ENCODE data around the gene MT1HL1.

Gene MT1HL1

DNA sequence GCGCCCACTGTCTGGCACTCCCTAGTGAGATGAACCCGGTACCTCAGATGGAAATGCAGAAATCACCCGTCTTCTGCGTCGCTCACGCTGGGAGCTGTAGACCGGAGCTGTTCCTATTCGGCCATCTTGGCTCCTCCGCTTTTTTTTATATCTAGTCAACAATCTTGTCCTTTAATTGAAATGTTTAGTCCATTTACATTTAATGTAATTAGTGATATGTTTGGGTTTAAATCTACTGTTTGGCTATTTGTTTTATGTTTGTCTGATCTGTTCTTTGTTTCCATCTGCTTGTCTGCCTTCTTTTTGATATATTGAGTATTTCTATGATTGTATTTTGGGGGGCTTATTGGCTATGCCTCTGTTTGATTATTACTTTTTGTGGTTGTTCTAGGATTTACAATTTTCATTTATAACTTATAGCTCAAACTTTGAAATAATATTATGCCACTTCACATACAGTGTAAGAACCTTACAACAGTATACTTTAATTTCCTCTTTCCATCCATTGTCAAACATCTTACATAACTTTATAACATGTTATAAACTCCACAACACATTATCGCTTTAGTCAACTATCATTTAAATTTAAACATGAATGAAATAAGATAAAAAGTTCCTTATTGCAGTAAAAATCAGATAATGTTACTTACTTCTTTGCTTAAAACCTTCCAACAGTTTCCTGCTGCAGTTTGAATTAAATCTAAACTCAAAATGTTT lies 21.3 kb upstream of the MT1HL1 start:
- no peak for DNase-seq
- intact Hi-C loops (cut with DNase I) = no loop called here

DNA sequence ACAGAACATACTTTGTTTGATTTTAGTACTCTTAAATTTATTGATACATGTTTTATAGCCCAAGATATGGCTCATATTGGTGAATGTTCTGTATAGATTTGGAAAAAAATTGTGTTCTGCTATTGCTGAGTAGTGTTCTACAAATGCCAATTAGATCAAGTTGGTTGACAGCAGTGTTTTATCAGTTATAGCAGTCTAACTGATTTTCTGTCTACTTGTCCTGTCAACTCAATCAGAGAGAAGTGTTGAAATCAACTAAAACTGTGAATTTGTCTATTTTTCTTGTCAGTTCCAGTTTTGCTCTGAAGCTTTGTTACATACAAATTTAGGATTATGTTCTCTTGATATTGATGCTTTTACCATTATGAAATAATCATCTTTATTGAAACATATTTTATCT lies 14.7 kb upstream of the MT1HL1 start:
- no peak for DNase-seq
- intact Hi-C loops (cut with DNase I) = no loop called here

DNA sequence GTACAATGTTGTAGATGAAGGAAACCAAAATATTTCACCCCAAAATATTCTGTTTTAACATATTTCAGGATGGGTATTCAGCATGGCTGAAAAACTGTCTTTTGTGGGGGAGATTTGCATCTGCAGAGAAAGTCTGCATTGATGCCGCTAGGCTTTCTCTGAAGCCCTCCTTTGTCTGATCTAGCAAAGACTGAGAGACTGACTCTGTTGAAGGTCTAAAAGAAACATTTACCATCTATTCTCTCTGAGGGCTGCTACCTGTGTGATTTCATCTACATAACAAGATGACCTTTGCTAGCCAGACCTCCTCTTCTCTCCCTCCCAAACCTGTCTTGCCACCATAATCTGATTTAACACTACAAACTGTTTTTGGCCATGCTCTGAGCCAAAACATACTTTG lies 12.4 kb upstream of the MT1HL1 start:
- intact Hi-C loops (cut with DNase I) = no loop called here
- no peak for DNase-seq

DNA sequence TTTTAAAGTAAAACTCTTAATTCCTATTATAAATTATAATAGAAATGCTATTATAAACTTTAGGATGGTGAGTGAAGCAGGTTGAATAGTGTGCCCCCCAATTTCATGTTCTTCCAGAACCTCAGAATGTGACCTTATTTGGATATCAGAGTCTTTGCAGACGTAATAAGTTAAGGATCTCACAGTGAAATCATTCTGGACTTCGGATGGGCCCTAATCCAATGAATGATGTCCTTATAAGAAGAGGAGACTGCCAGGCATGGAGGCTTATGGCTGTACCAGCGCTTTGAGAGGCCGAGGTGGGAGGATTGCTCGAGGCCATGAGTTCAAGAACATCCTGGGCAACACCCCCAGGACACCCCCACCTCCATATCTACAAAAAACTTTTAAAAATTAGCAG lies 9.4 kb upstream of the MT1HL1 start:
- intact Hi-C loops (cut with DNase I) = no loop called here

DNA sequence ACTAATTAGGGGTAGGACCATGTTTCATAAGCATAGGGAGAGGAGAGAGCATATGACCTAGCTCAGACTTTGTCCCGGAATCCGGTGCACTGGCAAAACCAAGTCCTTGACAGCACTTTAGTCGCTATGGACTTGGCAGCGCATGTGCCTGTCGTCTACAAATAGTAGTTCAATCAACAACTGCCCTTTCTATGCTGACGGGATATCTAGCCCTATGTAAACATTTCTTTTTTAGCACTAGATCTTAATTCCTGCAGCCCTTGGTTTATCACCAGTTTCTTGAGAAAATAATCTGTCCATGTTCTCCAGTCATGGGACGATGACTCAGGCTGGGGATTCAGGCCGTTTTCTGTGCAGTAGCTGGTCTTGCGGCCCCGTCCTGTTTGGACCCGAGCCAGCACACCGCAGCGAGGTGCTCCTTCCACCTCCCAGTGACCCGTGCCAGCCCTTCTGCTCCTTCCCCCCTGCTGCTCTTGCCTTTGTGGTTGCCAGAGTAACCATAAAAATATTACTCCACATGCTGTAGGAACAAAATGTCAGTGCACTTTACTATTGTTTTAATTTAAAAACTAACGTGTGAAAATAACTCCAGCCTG lies 8.6 kb upstream of the MT1HL1 start:
- intact Hi-C loops (cut with DNase I) = no loop called here
- peak in 2 of 42 donors; percentile 12 to 18 for DNase-seq

More for the DNA sequence above, 9.4 kb upstream of the MT1HL1 start:
- DNase-seq = no peak

DNA sequence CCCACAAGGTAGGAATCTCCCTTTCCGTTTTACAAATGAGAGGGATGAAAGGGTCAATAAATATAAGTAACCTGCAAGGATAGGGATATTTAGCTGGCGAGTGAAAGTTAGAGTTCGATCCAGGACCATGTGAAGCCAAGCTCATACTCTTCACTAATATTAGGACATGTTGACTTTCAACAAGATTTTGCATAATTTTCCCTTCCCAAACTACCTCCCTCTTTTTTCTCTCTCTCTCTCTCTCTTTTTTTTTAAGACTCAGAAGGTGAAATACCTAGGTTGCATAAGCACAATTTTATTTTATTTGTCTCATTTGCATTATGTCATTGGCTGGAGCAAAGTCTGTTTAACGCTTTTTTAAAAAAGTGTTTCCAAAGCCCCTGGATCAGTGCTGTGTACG lies 8.1 kb upstream of the MT1HL1 start:
- no peak for DNase-seq
- intact Hi-C loops (cut with DNase I) = no loop called here

DNA sequence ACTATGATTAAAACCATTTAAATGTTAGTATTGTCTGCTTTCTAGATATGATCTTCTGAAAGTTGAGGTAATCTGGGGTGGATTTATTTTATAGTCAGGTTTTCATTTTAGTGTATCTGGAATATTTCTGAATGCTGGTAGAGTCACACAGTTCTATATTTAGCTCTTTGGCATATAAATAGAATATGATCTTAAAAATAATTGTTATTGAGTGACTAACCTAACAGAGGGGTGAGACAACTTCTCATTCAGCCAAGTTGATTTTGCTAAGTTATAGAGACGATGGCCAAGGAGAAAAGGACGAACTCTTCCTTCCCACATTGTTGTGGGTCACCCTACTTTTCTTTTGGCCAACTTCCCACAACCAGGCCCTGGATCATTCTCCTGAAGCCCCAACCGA lies 7.2 kb upstream of the MT1HL1 start:
- DNase-seq = no peak
- intact Hi-C loops (cut with DNase I) = no loop called here

DNA sequence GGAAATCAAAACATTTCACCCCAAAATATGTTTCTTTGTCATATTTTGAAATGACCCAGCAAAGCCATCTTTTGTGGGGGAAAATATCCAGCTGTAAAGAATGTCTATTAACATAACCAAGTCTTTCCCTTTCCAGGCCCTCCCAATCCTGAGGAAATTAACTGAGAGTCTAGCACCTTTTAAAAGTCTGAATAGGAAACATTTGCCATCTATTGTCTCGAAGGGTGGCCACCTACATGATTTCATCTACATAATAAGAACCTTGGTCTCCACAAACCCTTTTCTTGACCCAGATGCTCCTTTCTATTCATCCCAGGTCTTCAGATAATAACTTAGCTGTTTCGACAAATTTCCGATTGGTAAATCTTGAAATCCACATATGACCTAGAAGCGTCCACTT lies 5.4 kb upstream of the MT1HL1 start:
- intact Hi-C loops (cut with DNase I) = no loop called here
- no peak for DNase-seq

DNA sequence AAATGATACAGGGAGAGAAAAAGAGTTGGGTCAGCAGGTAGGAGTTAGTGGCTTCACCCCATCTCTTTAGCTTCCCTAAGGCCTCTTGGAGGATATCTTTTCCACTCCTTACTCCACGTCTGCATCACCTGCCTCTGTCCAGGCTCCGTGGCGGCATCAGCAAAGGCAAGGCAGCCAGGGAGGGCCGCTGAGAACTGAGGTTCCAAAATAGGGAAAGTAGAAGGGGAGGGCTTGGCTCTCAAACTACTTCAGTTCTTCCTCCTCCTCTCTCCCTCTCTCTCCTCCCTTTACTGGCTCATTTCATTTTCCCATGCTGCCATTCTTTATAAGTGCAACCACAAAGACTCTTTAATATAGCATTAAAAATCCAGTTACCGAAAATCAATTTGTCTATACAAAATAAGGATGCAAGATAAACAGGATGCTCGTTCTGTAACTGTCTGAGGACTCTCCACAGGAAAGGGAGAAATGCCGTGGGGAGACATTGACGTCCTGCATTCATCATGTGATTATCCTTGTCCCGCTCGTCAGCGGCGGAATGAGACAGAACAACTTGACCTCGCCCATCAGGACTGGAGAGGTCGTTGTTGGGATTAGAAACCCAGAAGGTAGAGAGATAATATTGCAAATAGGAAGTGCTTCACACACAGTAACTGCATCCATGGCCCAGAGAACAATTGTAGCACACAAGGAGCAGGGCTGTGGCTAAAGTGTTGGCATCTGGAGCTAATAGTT lies 3.1 kb upstream of the MT1HL1 start:
- no peak for DNase-seq
- intact Hi-C loops (cut with DNase I) = no loop called here

DNA sequence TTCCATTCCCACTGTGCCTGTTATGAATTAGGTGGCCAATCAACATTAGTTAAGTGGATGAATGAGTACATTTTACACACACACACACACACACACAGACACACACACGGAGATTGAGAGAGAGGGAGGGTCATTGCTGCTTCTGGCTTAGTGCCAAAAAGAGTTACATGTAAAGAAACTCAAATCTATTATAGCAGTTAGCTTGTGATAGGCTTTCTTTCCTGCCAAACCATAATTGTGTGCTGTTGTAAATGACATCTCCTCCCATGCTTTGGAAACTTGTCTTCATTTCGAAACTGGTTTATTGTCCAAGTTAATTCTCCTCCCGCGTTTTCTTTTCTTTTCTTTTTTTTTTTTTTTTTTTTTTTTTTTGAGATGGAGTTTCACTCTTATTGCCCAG lies 1.4 kb upstream of the MT1HL1 start:
- DNase-seq = no peak
- intact Hi-C loops (cut with DNase I) = no loop called here

DNA sequence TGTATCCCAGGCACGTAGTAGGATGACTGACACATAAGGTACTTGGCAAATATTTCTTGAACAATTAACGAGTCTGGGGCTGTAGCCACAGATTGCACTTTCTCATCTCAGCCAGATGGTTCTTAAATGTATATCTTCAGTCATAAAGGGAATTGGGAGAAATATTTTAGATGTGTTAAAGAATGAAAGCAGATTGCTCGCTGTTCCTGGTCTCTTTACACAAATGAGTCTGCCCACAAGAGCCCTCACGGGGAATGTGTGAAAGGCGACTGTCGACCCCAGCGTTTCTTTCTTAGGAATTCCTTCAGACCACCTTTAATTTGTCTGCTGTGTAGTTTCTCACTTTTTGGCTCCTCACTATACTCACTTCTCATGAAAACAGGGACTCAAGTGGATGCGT lies 725 bp downstream of the MT1HL1 start:
- intact Hi-C loops (cut with DNase I) = no loop called here
- no peak for DNase-seq

DNA sequence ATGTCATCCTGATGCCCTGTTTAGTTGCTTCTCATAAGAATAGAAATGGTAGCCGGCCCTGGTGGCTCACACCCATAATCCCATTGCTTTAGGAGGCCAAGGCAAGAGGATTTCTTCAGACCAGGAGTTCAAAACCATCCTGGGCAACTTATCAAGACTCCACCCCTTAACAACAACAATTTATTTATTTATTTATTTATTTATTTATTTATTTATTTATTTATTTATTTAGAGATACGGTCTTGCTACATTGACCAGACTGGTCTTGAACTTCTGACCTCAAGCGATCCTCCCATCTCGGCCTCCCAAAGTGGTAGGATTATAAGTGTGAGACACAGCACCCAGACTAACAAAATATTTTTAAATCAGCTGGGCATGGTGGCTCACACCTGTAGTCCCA lies 4.0 kb downstream of the MT1HL1 start:
- intact Hi-C loops (cut with DNase I) = no loop called here
- no peak for DNase-seq

DNA sequence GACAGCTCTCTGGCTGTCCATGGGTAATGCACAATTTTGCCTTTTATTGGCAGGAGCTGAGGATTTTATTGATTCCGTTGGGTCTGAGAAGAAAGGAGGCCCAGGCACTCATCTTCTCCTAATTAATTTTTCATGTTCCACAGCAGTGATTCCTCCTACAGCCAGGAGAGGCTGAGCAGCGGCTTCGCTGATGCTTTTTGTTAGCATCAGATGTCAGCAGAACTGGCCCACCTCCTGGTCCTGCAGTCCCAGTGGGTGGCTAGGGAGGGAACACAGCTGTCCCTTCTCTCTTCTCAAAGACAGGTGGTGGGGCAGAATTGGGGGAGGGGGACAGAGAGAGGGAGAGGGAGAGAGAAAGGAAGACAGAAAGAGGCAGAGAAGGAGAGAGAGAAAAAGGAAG lies 5.7 kb downstream of the MT1HL1 start:
- DNase-seq = no peak
- intact Hi-C loops (cut with DNase I) = no loop called here

DNA sequence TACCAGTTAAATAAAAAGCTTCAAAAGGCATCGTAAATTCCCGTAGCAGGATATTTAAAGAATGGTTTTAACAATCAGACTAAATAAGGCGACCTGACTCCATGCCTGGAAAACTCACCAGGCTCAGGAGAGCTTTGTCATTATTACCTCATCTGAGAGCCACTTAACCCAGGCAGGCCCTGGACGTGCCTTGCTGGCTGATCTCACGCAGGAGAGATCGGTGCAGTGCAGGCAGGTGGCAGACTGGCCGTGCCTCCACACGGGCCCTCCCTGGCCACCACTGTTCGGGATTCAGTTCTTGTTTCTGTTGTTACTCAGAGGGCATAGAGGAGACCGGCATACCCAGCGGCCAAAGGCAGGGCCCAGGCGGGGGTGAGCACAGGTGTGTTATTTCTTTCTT lies 6.4 kb downstream of the MT1HL1 start:
- no peak for DNase-seq
- intact Hi-C loops (cut with DNase I) = no loop called here

DNA sequence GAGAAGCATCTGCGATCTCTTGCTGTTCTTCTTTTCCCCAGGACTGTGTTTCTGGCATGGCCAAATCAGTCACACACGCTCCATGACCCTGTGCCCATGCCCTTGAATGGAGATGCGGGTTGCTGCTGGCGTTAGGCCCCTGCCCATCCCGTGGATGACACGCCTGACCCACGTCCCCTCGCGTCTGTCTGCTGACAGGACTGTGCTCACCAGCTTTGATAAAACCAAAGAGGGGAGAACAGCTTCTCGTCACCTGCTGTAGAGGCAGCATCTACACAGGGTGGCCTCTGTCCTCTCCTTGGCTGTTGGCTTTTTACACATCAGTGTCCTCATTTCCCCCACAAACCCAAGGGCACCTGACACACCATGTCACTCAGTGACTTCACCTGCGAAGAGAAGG lies 6.9 kb downstream of the MT1HL1 start:
- no peak for DNase-seq
- intact Hi-C loops (cut with DNase I) = no loop called here

DNA sequence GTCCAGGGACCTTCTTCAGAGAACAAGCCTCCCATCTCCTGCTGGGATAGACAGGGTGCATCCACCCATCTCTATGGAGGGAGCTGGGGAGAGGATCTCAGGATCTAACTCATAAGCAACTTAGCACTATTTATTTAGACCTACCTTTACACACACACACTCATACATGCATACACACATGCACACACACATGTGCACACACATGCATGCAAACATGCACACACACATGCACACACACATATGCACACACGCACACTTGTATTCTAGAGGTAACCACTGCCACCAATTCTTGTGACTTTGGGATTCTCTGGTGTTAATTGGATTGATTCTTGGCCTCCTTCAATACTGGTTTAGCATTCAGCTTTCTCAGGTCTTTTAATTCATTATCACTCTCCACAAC lies 9.8 kb downstream of the MT1HL1 start:
- intact Hi-C loops (cut with DNase I) = no loop called here

DNA sequence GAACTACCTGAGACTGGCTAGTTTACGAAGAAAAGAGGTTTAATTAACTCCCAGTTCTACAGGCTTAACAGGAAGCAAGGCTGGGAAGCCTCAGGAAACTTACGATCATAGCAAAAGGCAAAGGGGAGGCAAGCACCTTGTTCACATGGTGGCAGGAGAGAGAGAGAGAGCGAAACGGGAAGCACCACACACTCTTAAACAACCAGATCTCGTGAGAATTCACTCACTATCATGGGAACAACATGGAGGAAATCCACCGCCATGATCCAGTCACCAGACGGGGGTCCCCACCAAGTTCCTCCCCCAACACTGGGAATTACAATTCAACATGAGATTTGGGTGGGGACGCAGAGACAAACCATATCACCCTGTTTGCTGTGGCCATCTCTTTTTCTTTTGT lies 11.8 kb downstream of the MT1HL1 start:
- DNase-seq = no peak
- intact Hi-C loops (cut with DNase I) = no loop called here

More for the DNA sequence above, 9.8 kb downstream of the MT1HL1 start:
- DNase-seq = no peak

DNA sequence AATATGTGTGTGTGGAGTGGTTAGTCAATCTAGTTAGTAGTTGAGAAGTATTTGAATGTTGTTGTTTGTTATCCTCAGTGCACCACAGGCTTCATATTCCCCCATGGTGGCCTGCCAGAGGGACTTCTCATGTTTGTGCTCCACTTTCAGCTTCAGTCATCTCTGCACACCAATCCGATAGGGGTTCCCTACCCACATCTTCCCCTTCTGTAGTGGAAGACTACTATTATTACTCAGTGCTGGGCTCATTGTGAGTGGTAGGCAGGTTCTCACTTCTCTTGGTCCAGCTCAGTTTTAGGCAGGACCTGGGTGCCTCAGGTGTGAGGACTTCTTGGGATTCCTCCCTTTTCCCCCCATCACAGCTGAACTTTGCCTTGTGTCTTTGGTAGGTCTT lies 14.2 kb downstream of the MT1HL1 start:
- intact Hi-C loops (cut with DNase I) = no loop called here
- DNase-seq = no peak

DNA sequence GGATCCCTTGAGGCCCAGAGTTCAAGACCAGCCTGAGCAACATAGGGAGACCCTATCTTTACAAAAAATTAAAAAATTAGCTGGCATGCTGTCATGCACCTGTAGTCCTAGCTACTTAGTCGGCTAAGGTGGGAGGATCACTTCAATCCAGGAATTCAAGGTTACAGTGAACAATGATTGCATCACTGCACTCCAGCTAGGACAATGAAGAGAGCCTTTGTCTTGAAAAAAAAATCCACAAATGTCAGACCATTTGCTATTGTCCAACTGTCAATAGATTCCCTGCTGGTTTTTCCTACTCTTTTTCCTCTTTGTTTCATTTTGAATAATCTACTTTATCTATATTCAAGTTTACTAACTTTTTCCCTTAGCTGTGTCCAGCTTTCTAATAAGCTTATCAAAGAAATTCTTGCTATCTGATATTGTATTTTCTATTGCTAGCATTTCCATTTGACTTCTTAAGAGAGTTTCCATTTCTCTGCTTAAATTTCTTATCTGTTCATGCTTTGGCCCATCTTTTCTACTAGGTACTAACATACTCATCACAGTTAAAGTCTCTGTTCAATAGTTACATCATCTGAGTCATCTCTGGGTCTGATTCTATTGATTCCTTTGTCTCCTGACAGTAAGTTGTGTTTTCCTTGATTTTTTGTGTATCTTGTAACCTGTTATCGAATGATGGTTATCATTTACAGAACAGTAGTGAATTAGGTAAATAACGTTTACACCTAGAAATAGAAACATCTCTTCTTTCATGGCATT lies 14.8 kb downstream of the MT1HL1 start:
- no peak for DNase-seq
- intact Hi-C loops (cut with DNase I) = no loop called here

DNA sequence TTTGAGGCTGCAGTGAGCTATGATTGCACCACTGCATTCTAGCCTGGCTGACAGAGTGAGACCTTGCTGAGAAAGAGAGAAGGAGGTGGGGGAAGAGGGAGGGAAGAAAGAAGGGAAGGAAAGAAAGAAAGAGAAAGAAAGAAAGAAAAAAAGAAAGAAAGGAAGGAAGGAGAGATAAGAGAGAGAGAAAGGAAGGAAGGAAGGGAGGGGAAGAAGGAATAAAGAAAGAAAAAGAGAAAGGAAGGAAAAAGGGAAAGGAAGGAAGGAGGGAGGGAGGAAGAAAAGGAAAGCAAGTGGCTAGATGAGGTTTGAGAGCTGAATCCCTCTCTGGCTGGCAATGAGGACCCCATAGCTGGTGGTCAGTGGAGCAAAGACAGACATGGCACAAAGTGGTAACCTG lies 20.4 kb downstream of the MT1HL1 start:
- DNase-seq = no peak
- intact Hi-C loops (cut with DNase I) = no loop called here
